ENCODE data around the gene KLK5.
"Not testable (repeated sequence)": the region's sequence is repeated elsewhere in the genome, so short reads cannot be mapped to it uniquely, and the experiment has no call there.

Gene KLK5

GRCh38 chr19:50952910-50953309, at the start of gene KLK5:
Gene KLK5, minus strand, starts transcription at chr19:50953038. Its CDS starts 381 bp downstream, at chr19:50952657.
- in situ Hi-C loops (cut with HindIII; ENCODE audit: low sequenced_read_pairs), result no loop called here

- in situ Hi-C loops (cut with HindIII; ENCODE audit: low sequenced_read_pairs), result no loop called here
Measured at GRCh38 chr19:51002089-51002532, 49.3 kb upstream of the KLK5 start.

GRCh38 chr19:51001515-51001914, 48.7 kb upstream of the KLK5 start, which contains the start of gene KLK8:
Gene KLK8, minus strand, starts transcription at chr19:51001604. Its CDS starts 437 bp downstream, at chr19:51001167.
- in situ Hi-C loops (cut with HindIII; ENCODE audit: low sequenced_read_pairs), result no loop called here

- in situ Hi-C loops (cut with HindIII; ENCODE audit: low sequenced_read_pairs), result no loop called here
Measured at GRCh38 chr19:51000981-51001380, 48.1 kb upstream of the KLK5 start.

GRCh38 chr19:51000426-51000825, 47.6 kb upstream of the KLK5 start:
- in situ Hi-C loops (cut with HindIII; ENCODE audit: low sequenced_read_pairs), result no loop called here

GRCh38 chr19:50998686-50999085, 45.8 kb upstream of the KLK5 start:
- in situ Hi-C loops (cut with HindIII; ENCODE audit: low sequenced_read_pairs), result no loop called here

- in situ Hi-C loops (cut with HindIII; ENCODE audit: low sequenced_read_pairs), result no loop called here
Measured at GRCh38 chr19:50998061-50998460, 45.2 kb upstream of the KLK5 start.

- in situ Hi-C loops (cut with HindIII; ENCODE audit: low sequenced_read_pairs), result no loop called here
Measured at GRCh38 chr19:50994129-50994528, 41.3 kb upstream of the KLK5 start.

- in situ Hi-C loops (cut with HindIII; ENCODE audit: low sequenced_read_pairs), result no loop called here
Measured at GRCh38 chr19:50992666-50993035, 39.8 kb upstream of the KLK5 start.

GRCh38 chr19:50984416-50984815, 31.6 kb upstream of the KLK5 start:
- in situ Hi-C loops (cut with HindIII; ENCODE audit: low sequenced_read_pairs), result not testable (repeated sequence)

GRCh38 chr19:50983625-50984292, 30.9 kb upstream of the KLK5 start, which contains the start of gene KLK7:
Gene KLK7, minus strand, starts transcription at chr19:50983917. Its CDS starts 1,518 bp downstream, at chr19:50982399.
- in situ Hi-C loops (cut with HindIII; ENCODE audit: low sequenced_read_pairs), result no loop called here

GRCh38 chr19:50982186-50982585, 29.3 kb upstream of the KLK5 start:
- in situ Hi-C loops (cut with HindIII; ENCODE audit: low sequenced_read_pairs), result no loop called here

GRCh38 chr19:50981587-50982146, 28.8 kb upstream of the KLK5 start:
- in situ Hi-C loops (cut with HindIII; ENCODE audit: low sequenced_read_pairs), result no loop called here

GRCh38 chr19:50980208-50980607, 27.4 kb upstream of the KLK5 start:
- in situ Hi-C loops (cut with HindIII; ENCODE audit: low sequenced_read_pairs), result no loop called here

GRCh38 chr19:50979758-50980157, 26.9 kb upstream of the KLK5 start:
- in situ Hi-C loops (cut with HindIII; ENCODE audit: low sequenced_read_pairs), result no loop called here

- in situ Hi-C loops (cut with HindIII; ENCODE audit: low sequenced_read_pairs), result no loop called here
Measured at GRCh38 chr19:50978772-50979390, 26.0 kb upstream of the KLK5 start.

- in situ Hi-C loops (cut with HindIII; ENCODE audit: low sequenced_read_pairs), result no loop called here
Measured at GRCh38 chr19:50977626-50978025, 24.8 kb upstream of the KLK5 start.

GRCh38 chr19:50975766-50976165, 22.9 kb upstream of the KLK5 start:
- in situ Hi-C loops (cut with HindIII; ENCODE audit: low sequenced_read_pairs), result no loop called here

- in situ Hi-C loops (cut with HindIII; ENCODE audit: low sequenced_read_pairs), result no loop called here
Measured at GRCh38 chr19:50974702-50975556, 22.1 kb upstream of the KLK5 start.

GRCh38 chr19:50972795-50973376, 20.0 kb upstream of the KLK5 start:
- in situ Hi-C loops (cut with HindIII; ENCODE audit: low sequenced_read_pairs), result no loop called here

GRCh38 chr19:50969810-50970209, 17.0 kb upstream of the KLK5 start:
- in situ Hi-C loops (cut with HindIII; ENCODE audit: low sequenced_read_pairs), result not testable (repeated sequence)
